NCI-H446 treated with DMSO at 0.1 percent for 48 hours (cell line): ENCODE data around the gene SCART1.
"Not testable (repeated sequence)": the region's sequence is repeated elsewhere in the genome, so short reads cannot be mapped to it uniquely, and the experiment has no call there.

Experiments used
- DNase-seq: peaks from one replicate; lab custom pipeline; 2025; lab: John Stamatoyannopoulos, UW

The SCART1 gene

GRCh38 chr10:133456041-133456951 lies 2.6 kb downstream of the SCART1 start:
- DNase-seq: no peak

DNA sequence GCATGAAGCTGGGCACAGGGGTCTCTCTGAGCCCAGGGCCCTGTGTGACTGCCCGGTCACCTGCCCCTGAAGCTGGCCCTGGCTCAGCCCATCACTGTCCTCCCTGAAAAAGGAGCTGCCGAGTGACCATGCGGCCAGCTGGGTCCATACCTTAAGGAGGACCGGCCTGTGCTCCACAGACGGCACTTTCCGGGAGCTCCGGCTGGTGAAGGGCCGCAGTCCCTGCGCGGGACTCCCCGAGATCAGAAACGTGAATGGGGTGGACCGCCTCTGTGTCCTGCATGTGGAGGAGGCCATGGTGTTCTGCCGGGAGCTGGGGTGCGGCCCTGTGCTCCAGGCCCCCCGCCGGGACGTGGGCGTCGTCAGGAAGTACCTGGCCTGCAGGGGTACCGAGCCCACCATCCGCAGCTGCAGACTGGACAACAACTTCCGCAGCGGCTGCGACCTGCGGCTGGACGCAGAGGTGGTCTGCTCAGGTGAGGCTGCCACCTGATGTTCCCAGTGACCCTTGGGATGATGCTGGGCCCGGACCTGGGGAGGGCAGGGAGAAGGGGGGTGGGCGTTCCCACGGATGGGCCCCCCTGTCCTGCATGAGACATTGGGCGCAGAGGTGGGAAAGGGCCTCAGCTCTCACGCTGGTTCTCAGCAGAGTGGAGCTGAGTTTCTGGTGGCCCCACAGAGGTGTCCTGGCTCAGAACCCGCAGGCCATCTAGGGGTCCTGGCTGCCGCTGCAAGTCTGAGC lies 3.5 kb downstream of the SCART1 start:
- DNase-seq: no peak

DNA sequence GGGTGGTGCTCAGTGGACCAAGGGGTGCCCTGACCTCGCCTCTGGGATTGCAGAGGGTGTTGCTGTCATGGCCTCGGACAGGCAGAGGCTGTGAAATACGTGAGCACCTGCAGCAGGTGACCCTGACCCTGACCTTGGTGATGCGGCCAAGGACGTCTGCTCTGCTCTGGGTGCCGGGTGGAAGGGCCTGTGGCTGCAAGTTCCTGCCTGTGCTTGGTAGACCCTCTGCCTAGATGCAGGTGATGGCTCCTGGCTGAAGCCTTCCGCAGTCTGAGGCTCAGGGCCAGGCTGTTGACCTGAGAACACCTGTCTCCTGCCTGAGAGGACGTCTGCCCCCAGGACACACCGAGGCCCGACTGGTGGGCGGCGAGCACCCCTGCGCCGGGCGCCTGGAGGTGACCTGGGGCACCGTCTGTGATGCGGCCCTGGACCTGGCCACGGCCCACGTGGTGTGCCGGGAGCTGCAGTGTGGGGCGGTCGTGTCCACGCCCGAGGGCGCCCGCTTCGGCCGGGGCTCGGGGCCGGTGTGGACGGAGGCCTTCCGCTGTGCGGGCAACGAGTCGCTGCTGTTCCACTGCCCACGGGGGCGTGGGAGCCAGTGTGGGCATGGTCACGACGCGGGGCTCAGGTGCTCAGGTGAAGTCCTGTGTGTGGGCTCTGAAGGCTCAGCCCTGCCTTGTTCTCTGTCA lies 4.4 kb downstream of the SCART1 start:
- DNase-seq: no peak

DNA sequence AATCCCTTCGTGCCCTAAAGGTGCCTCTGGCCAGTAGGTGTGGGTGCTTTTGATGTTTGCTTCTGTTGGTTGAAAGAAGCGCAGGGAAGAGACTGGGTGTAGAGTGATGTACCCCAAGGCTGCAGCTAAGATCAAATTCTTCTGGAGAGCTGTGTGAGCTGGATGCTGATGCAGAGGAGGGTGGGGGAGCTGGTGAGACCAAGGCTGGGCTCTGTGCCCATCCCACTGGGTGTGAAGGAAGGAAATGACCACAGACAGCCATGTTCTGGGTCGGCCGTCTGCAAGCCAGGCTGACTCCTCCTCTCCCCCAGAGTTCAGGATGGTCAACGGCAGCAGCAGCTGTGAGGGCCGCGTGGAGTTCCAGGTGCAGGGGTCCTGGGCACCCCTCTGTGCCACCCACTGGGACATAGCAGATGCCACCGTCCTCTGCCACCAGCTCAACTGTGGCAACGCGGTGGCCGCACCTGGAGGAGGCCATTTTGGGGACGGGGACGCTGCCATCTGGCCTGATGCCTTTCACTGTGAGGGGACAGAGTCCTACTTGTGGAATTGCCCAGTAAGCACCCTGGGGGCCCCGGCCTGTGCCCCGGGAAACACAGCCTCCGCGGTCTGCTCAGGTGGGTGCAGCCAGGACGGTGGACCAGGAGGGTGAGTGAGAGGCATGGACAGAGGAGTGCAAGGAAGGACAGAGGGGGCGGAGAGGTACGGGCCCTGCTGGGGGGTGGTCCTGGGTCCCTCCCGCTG lies 5.1 kb downstream of the SCART1 start:
- no peak for DNase-seq

- DNase-seq: no peak
Measured at GRCh38 chr10:133459454-133460207, 5.9 kb downstream of the SCART1 start.

- no peak for DNase-seq
Measured at GRCh38 chr10:133460208-133460769, 6.5 kb downstream of the SCART1 start.

DNA sequence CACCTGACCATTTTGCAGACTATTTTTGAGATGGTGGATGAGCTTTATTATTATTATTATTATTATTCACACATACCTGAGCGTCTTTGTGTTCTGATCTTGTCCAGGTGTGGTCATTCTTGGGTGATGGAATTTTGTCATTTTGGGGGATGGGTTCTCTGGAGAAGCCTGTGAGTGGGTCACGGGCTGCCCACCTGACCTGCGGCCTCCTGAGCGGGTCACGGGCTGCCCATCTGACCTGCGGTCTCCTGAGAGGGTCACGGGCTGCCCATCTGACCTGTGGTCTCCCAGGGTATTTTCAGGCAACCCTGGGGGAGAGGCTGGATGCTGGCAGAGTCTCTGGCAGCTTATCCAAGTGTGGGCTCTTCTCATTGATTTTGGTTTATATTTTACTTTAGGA lies 7.3 kb downstream of the SCART1 start:
- DNase-seq: no peak

GRCh38 chr10:133461841-133462240 lies 8.1 kb downstream of the SCART1 start:
- DNase-seq: no peak

GRCh38 chr10:133462512-133463305 lies 9.0 kb downstream of the SCART1 start:
- DNase-seq: no peak

- no peak for DNase-seq
Measured at GRCh38 chr10:133464582-133465031, 10.9 kb downstream of the SCART1 start.

- DNase-seq: no peak
Measured at GRCh38 chr10:133465191-133465949, 11.6 kb downstream of the SCART1 start.

DNA sequence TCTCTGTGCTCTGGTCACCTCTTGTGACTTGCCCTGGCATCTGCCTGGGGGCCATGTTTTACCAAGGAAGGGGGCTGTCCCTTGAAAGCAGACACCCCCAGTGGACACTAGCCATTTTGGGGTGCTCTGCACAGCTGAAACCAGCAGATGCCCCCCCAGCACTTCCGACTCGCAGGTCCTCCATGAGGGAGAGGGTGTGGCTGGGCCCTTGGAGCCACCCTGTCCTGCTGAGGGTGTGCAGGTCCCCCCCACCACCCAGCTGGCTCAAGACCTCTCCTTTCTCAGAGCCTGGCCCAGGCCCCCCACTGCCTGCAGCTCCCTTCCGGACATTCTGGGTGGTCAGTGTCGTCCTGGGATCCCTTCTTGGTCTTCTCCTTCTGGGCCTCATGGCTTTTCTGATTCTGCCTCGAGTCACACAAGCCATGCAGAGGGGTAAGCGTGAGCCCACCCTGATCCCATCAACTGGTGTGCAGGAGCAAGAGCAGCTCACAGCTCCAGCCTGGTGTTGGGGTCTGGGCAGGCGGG lies 12.3 kb downstream of the SCART1 start:
- DNase-seq: no peak

DNA sequence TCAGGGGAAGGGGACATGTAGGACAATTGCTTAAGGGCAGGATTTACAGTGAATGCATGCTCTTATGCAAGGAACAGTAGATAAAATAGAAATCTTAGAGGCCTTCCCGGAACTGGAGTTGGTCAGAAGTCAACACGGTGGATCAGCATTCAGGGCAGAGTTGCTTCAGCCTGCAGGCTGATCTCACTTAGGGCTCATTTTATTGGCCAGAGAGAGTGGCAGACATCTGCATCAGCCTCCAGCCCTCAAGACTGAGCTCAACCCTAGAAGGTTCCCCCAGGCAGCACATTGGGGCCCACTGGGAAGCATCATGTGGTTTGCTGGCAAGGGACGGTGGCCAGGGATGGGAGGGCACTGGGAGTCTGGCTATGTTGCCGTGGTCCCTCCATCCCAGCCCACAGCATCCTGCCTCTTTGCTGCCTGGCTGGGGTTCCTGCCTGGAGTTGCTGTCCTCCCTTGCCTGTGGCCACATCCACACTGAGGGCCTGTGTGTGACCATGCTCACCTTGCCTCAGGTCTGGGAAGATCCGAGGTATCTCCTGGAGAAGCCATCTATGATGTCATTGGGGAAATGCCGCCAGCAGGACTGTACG lies 13.0 kb downstream of the SCART1 start:
- DNase-seq: no peak

GRCh38 chr10:133467286-133467911 lies 13.7 kb downstream of the SCART1 start:
- DNase-seq: no peak

DNA sequence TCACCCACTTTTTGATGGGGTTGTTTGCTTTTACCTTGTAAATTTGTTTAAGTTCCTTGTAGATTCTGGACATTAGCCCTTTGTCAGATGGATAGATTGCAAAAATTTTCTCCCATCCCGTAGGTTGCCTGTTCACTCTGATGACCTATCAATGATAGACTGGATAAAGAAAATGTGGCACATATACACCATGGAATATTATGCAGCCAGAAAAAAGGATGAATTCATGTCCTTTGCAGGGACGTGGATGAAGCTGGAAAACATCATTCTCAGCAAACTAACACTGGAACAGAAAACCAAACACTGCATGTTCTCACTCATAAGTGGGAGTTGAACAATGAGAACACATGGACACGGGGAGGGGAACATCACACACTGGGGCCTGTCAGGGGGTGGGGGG lies 15.5 kb downstream of the SCART1 start:
- DNase-seq: not testable (repeated sequence)

GRCh38 chr10:133471300-133472109 lies 17.8 kb downstream of the SCART1 start:
- no peak for DNase-seq

GRCh38 chr10:133473270-133473669 lies 19.5 kb downstream of the SCART1 start:
- no peak for DNase-seq
